Right atrium auricular region (tissue), 2 donors: ENCODE measurements around the gene DDX28. TPM values are rescaled to one million over a fixed set of nuclear protein-coding genes. Genes with fewer than 3 reads are reported as not detected.

Experiments
- DNase-seq: peaks from one replicate; pipeline ENCODE4 v3.0.0-alpha.2; 2019; ENCODE audit warnings: low spot score
- H3K27ac ChIP-seq, 2 donors: fragments of 200-600 bp; sonication (generic); 1 replicate in 1 of 2; 2 replicates in 1 of 2; pipeline ENCODE4 v1.5.1; 2016 to 2019
- H3K27me3 ChIP-seq, 2 donors: fragments of 200-600 bp; sonication (generic); one replicate each; pipeline versions ENCODE4 v1.5.1 to v1.6.0; 2017 to 2019
- H3K36me3 ChIP-seq: fragments of 200-600 bp; sonication (generic); one replicate; pipeline ENCODE4 v1.5.1; 2016
- H3K4me1 ChIP-seq, 2 donors: fragments of 200-600 bp; sonication (generic); one replicate each; pipeline versions ENCODE4 v1.5.1 to v1.6.0; 2017 to 2019
- H3K4me3 ChIP-seq, 2 donors: fragments of 200-600 bp; sonication (generic); 1 replicate in 1 of 2; 2 replicates in 1 of 2; pipeline ENCODE4 v1.5.1; 2017 to 2019; ENCODE audit warnings: mild to moderate bottlenecking in 1 of 2, moderate library complexity in 1 of 2
- H3K9me3 ChIP-seq, 2 donors: fragments of 200-600 bp; sonication (generic); one replicate each; pipeline ENCODE4 v1.5.1; 2019
- CTCF ChIP-seq, 2 donors: fragments of 200-600 bp; sonication (generic); IDR thresholded peaks; one replicate each; pipeline ENCODE4 v1.5.1; 2019; ENCODE audit warnings: antibody characterized with exemption in 2 of 2
- total RNA-seq, 2 donors: library from RNA; depleted of rRNA; stranded (reverse); fragments of >200 nt; gene quantifications; one replicate each; pipeline ENCODE4 v1.1.0, GENCODE V29; 2016

DDX28 gene
- total RNA-seq, 2 donors from 2014 or later = 4.3 to 4.8 TPM

- no peak overlapping the region for H3K4me3 ChIP-seq
These were observed 33.6 kb downstream of the DDX28 start for GRCh38 chr16:67989322-67990017.

DNA sequence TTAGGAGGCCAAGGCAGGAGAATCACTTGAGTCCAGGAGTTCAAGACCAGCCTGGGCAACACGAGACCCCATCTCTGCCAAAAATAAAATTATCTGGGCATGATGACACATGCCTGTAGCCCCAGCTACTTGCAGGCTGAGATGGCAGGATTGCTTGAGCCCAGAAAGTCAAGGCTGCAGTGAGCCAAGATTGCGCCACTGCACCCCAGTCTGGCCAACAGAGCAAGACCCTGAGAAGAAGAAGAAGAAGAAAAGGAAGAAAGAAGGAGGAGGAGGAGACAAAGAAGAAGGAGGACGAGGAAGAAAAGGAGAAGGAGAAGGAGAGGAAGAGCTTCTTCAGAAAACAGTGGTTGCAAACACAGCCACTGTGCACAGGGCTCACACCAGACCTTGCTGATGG, 34.4 kb downstream of the DDX28 start:
- no peaks in the 10 kb centered on the region for H3K36me3 ChIP-seq
- DNase-seq = no peak
- H3K4me1 ChIP-seq = peaks cover 0 to 29% of the 10 kb centered on the region in 2 donors
- H3K4me3 ChIP-seq = no peak overlapping the region
- TF ChIP-seq CTCF (IDR thresholded peaks at IDR 0.05) = no peak
- no peaks in the 10 kb centered on the region for H3K9me3 ChIP-seq
- H3K27me3 ChIP-seq = no peaks in the 10 kb centered on the region
- H3K27ac ChIP-seq = no peak overlapping the region

More at GRCh38 chr16:67989322-67990017, 33.6 kb downstream of the DDX28 start:
- no peaks in the 10 kb centered on the region for H3K27me3 ChIP-seq
- no peak for TF ChIP-seq CTCF (IDR thresholded peaks at IDR 0.05)
- peaks cover 0 to 26% of the 10 kb centered on the region in 2 donors for H3K4me1 ChIP-seq
- H3K9me3 ChIP-seq = no peaks in the 10 kb centered on the region
- no peaks in the 10 kb centered on the region for H3K36me3 ChIP-seq
- H3K27ac ChIP-seq = no peak overlapping the region
- no peak for DNase-seq

DNA sequence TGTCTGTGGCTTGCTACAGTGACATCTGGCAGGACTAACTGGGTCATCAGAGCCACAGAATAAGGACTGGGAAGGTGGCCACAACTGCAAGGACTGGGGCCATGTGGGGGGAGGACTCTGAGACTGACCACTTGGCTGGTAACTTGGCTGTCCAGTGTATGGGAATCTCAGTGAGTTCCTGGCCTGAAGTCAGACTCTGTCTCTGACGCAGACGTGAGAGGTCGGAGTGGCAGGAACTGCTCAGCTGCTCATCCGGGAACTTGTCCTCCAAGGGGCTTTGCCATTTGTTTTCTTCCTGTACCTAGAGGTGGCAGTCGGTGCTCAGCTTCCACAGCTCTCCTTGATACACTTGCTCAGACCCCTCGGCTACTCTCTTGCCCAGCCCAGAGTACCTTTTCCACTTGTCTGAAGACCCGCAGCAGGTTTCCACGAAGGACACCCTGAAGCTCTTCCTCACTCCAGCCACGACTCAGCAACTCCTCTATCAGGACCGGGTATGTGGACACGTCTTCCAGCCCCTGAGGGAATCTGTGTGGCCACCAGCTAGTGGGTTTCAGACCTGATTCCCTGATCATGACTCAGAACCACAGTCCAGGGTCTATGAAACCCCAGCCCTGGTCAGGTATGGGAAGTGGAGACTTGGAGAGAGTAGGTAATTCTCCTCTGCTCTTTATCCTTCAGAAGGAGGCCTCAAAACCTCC, 35.4 kb downstream of the DDX28 start:
- DNase-seq = no peak
- H3K4me3 ChIP-seq = no peak overlapping the region

DNA sequence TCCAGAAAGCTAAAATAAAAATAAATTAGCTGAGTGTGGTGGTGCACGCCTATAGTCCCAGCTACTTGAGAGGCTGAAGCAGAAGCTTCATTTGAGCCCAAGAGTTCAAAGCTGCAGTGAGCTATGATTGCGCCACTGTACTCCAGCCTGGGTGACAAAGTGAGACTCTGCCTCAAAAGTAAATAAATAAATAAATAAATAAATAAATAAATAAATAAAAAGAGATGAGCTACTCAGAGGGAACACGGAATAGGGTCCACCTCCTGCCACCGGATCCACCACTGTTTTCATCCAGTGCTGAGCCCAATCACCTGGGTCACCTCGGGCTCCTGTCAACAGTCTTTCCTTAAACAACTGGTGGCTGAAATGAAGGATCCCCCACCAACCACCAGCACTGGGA, 36.1 kb downstream of the DDX28 start:
- peak overlapping the region; percentile 42 to 58 for H3K27ac ChIP-seq
- H3K9me3 ChIP-seq = no peaks in the 10 kb centered on the region
- no peaks in the 10 kb centered on the region for H3K27me3 ChIP-seq
- H3K4me3 ChIP-seq = no peak overlapping the region
- no peak for TF ChIP-seq CTCF (IDR thresholded peaks at IDR 0.05)
- peaks cover 0 to 21% of the 10 kb centered on the region in 2 donors for H3K4me1 ChIP-seq
- H3K36me3 ChIP-seq = no peaks in the 10 kb centered on the region
- no peak for DNase-seq

More for the DNA sequence above, 35.4 kb downstream of the DDX28 start:
- Histone ChIP-seq H3K27me3 (no peaks in the 10 kb centered on the region), H3K4me1 (peaks cover 0 to 21% of the 10 kb centered on the region in 2 donors), H3K36me3 (no peaks in the 10 kb centered on the region), H3K9me3 (no peaks in the 10 kb centered on the region), H3K27ac (peak overlapping the region; percentile 42 to 58)
- TF ChIP-seq CTCF (IDR thresholded peaks at IDR 0.05) = no peak

GRCh38 chr16:67982011-67982696, 40.9 kb downstream of the DDX28 start:
- DNase-seq = no peak
- H3K4me3 ChIP-seq = no peak overlapping the region
- H3K36me3 ChIP-seq = no peaks in the 10 kb centered on the region
- no peak overlapping the region for H3K27ac ChIP-seq
- no peak for TF ChIP-seq CTCF (IDR thresholded peaks at IDR 0.05)
- peaks cover 0 to 21% of the 10 kb centered on the region in 2 donors for H3K4me1 ChIP-seq
- no peaks in the 10 kb centered on the region for H3K27me3 ChIP-seq
- H3K9me3 ChIP-seq = no peaks in the 10 kb centered on the region
